GM23338 (cell line): ENCODE measurements around the gene MFNG. TPM values are rescaled to one million over a fixed set of nuclear protein-coding genes. Genes with fewer than 3 reads are reported as not detected.

Source experiments
- ATAC-seq: fragments of 200-7000 bp; cut with Tn5 transposase; 3 replicates; pipeline ENCODE4 v1.9.1; 2020
- DNase-seq: peaks from one replicate; pipeline ENCODE4 v3.0.0-alpha.2; 2015; ENCODE audit warnings: low spot score
- H2AFZ ChIP-seq: fragments of 200-600 bp; sonication (generic); 2 replicates; pipeline ENCODE4 v1.8.0; 2016; ENCODE audit warnings: antibody characterized with exemption, mild to moderate bottlenecking, moderate library complexity
- H3F3A ChIP-seq: fragments of 200-600 bp; sonication (generic); replicated peaks from 2 replicates; pipeline ENCODE4 v1.8.0; 2017; ENCODE audit warnings: antibody characterized with exemption, mixed run types, low read depth
- H3K27ac ChIP-seq: fragments of 200-600 bp; sonication (generic); 2 replicates; pipeline ENCODE4 v1.6.1; 2016; ENCODE audit warnings: low read depth
- H3K27me3 ChIP-seq: fragments of 200-600 bp; sonication (generic); 2 replicates; pipeline ENCODE4 v1.8.0; 2016; ENCODE audit warnings: mild to moderate bottlenecking, mixed run types, moderate library complexity; ENCODE audit not compliant: insufficient read depth
- H3K36me3 ChIP-seq: fragments of 200-600 bp; sonication (generic); 2 replicates; pipeline ENCODE4 v1.8.0; 2016; ENCODE audit warnings: mild to moderate bottlenecking; ENCODE audit not compliant: insufficient read depth
- H3K4me1 ChIP-seq: fragments of 200-600 bp; sonication (generic); 2 replicates; pipeline ENCODE4 v1.8.0; 2016; ENCODE audit warnings: mild to moderate bottlenecking, moderate library complexity; ENCODE audit not compliant: insufficient read depth
- H3K4me2 ChIP-seq: fragments of 200-600 bp; sonication (generic); 2 replicates; pipeline ENCODE4 v1.7.1; 2017; ENCODE audit warnings: mixed run types
- H3K4me3 ChIP-seq: fragments of 200-600 bp; sonication (generic); 2 replicates; pipeline ENCODE4 v1.6.1; 2016; ENCODE audit warnings: mixed run types
- H3K79me2 ChIP-seq: fragments of 200-600 bp; sonication (generic); replicated peaks from 2 replicates; pipeline ENCODE4 v1.8.0; 2017; ENCODE audit warnings: mild to moderate bottlenecking; ENCODE audit not compliant: insufficient read depth
- H3K9me2 ChIP-seq: fragments of 200-600 bp; sonication (generic); 2 replicates; pipeline ENCODE4 v1.8.0; 2017; ENCODE audit not compliant: insufficient read depth
- H4K20me1 ChIP-seq: fragments of 200-600 bp; sonication (generic); replicated peaks from 2 replicates; pipeline ENCODE4 v1.8.0; 2017; ENCODE audit warnings: mild to moderate bottlenecking; ENCODE audit not compliant: insufficient read depth
- H3K27ac Mint-ChIP-seq: 2 replicates; pipeline ENCODE4 v1.8.0; 2020; ENCODE audit warnings: inconsistent platforms, mild to moderate bottlenecking, moderate library complexity, mixed read lengths
- H3K27me3 Mint-ChIP-seq: 3 replicates; pipeline ENCODE4 v1.8.0; 2022; ENCODE audit warnings: low read depth, mild to moderate bottlenecking, moderate library complexity, mixed read lengths, inconsistent platforms; ENCODE audit not compliant: insufficient read depth, poor library complexity
- H3K36me3 Mint-ChIP-seq: 3 replicates; pipeline ENCODE4 v1.8.0; 2021; ENCODE audit warnings: low read depth, mild to moderate bottlenecking, inconsistent platforms, moderate library complexity, mixed read lengths
- H3K4me1 Mint-ChIP-seq: 3 replicates; pipeline ENCODE4 v1.8.0; 2020; ENCODE audit warnings: mild to moderate bottlenecking, inconsistent platforms, mixed read lengths
- H3K4me3 Mint-ChIP-seq: 3 replicates; pipeline ENCODE4 v1.8.0; 2021; ENCODE audit warnings: moderate library complexity, mild to moderate bottlenecking, inconsistent platforms, mixed read lengths
- H3K9me3 Mint-ChIP-seq: 3 replicates; pipeline ENCODE4 v1.8.0; 2020; ENCODE audit warnings: moderate library complexity, mild to moderate bottlenecking, inconsistent platforms, mixed read lengths
- CREB1 ChIP-seq: fragments of 250-450 bp; sonication (Bioruptor Pico); IDR thresholded peaks from 2 replicates; pipeline ENCODE4 v1.5.0; 2020; ENCODE audit warnings: low read depth, mild to moderate bottlenecking, moderate library complexity
- CTCF ChIP-seq, 2 experiments: fragments of 200-600 bp in 1 of 2; sonication (generic) in 1 of 2; conservative IDR thresholded peaks; 2 replicates each; pipeline versions ENCODE4 v1.5.1 to v1.6.1; 2016 to 2017; ENCODE audit warnings: antibody characterized with exemption in 2 of 2, low read depth in 2 of 2, mild to moderate bottlenecking in 2 of 2, moderate library complexity in 1 of 2
- ETS1 ChIP-seq: IDR thresholded peaks from 2 replicates; pipeline ENCODE4 v1.6.1; 2016; ENCODE audit warnings: antibody characterized with exemption
- EZH2 ChIP-seq: fragments of 200-600 bp; sonication (generic); IDR thresholded peaks from one replicate; pipeline ENCODE4 v1.8.0; 2017; ENCODE audit warnings: antibody characterized with exemption, mild to moderate bottlenecking, low read depth; ENCODE audit not compliant: unreplicated experiment
- EZH2phosphoT487 ChIP-seq: fragments of 200-600 bp; sonication (generic); IDR thresholded peaks from one replicate; pipeline ENCODE4 v1.8.1; 2018; ENCODE audit warnings: antibody characterized with exemption; ENCODE audit not compliant: unreplicated experiment
- NANOG ChIP-seq: IDR thresholded peaks from 2 replicates; pipeline ENCODE4 v1.6.1; 2016; ENCODE audit warnings: antibody characterized with exemption, borderline replicate concordance
- POLR2AphosphoS5 ChIP-seq: IDR thresholded peaks from 2 replicates; pipeline ENCODE4 v1.6.1; 2016; ENCODE audit warnings: antibody characterized with exemption, low read depth
- REST ChIP-seq: IDR thresholded peaks from one replicate; pipeline ENCODE4 v1.6.1; 2018; ENCODE audit warnings: antibody characterized with exemption; ENCODE audit not compliant: unreplicated experiment
- STAT1 ChIP-seq: IDR thresholded peaks from one replicate; pipeline ENCODE4 v1.6.1; 2016; ENCODE audit warnings: antibody characterized with exemption; ENCODE audit not compliant: unreplicated experiment
- ZNF114 ChIP-seq: fragments of 250-450 bp; sonication (Bioruptor Pico); IDR thresholded peaks from 2 replicates; pipeline ENCODE4 v1.5.0; 2020; ENCODE audit warnings: mild to moderate bottlenecking, moderate library complexity
- ZNF331 ChIP-seq: fragments of 250-450 bp; sonication (Bioruptor Pico); IDR thresholded peaks from 2 replicates; pipeline ENCODE4 v1.5.0; 2020; ENCODE audit warnings: low read depth, mild to moderate bottlenecking, moderate library complexity
- polyA plus RNA-seq: library from polyadenylated mRNA; unstranded; fragments of >200 nt; fragmentation: Nextera tagmentation; extraction: Ambion mirVana; gene quantifications from 2 replicates; pipeline ENCODE4 v1.2.1, GENCODE V29; 2016
- total RNA-seq: library from RNA; depleted of rRNA; stranded (reverse); fragments of >200 nt; shearing (Covaris generic); gene quantifications from 2 replicates; pipeline ENCODE4 v1.2.3, GENCODE V29; 2014

The MFNG gene
- total and polyA plus RNA-seq, 2 experiments from 2014 or later: 1.4 to 1.9 TPM

- Mint-ChIP-seq H3K36me3 (no peaks in the 10 kb centered on the region; the same call in 2 of the 3 replicates), H3K4me1 (peaks cover 60% of the 10 kb centered on the region), H3K4me3 (peak overlapping the region; percentile 23; the same call in 1 of the 3 replicates), H3K27ac (no peak overlapping the region), H3K9me3 (no peaks in the 10 kb centered on the region; the same call in 2 of the 3 replicates), H3K27me3 (peaks cover 13% of the 10 kb centered on the region)
- H3K4me3 ChIP-seq: no peak overlapping the region
- H3K9me2 ChIP-seq: no peaks in the 10 kb centered on the region
- no peak overlapping the region for H2AFZ ChIP-seq
- H4K20me1 ChIP-seq: no peaks in the 10 kb centered on the region
- H3K27ac ChIP-seq: no peak overlapping the region
- TF ChIP-seq CREB1 (no peak), STAT1 (no peak)
- peaks cover 22% of the 10 kb centered on the region; the same call in 1 of the 2 replicates for H3K4me1 ChIP-seq
- no peaks in the 10 kb centered on the region for H3K36me3 ChIP-seq
- H3K79me2 ChIP-seq: no peaks in the 10 kb centered on the region
- no peaks in the 10 kb centered on the region for H3F3A ChIP-seq
- no peak for ATAC-seq
- no peak for DNase-seq
- no peaks in the 10 kb centered on the region for H3K27me3 ChIP-seq
- no peak overlapping the region for H3K4me2 ChIP-seq
These were observed 1.4 kb upstream of the MFNG start for GRCh38 chr22:37487571-37487970.

- Mint-ChIP-seq H3K9me3 (no peaks in the 10 kb centered on the region; the same call in 2 of the 3 replicates), H3K27me3 (peaks cover 13% of the 10 kb centered on the region), H3K27ac (no peak overlapping the region), H3K36me3 (no peaks in the 10 kb centered on the region; the same call in 2 of the 3 replicates), H3K4me1 (peaks cover 60% of the 10 kb centered on the region), H3K4me3 (peak overlapping the region; percentile 23; the same call in 1 of the 3 replicates)
- Histone ChIP-seq H3K36me3 (no peaks in the 10 kb centered on the region), H3K9me2 (no peaks in the 10 kb centered on the region), H3K79me2 (no peaks in the 10 kb centered on the region), H3K4me1 (peaks cover 22% of the 10 kb centered on the region; the same call in 1 of the 2 replicates), H3F3A (no peaks in the 10 kb centered on the region), H3K27ac (no peak overlapping the region), H3K4me2 (no peak overlapping the region), H4K20me1 (no peaks in the 10 kb centered on the region), H2AFZ (no peak overlapping the region), H3K4me3 (no peak overlapping the region), H3K27me3 (no peaks in the 10 kb centered on the region)
- ATAC-seq (no peak), DNase-seq (no peak)
- TF ChIP-seq ZNF114: no peak
These were observed 945 bp upstream of the MFNG start for GRCh38 chr22:37487129-37487528.

- Histone ChIP-seq H3K79me2 (no peaks in the 10 kb centered on the region), H3F3A (no peaks in the 10 kb centered on the region), H3K27me3 (no peaks in the 10 kb centered on the region), H3K4me1 (peaks cover 22% of the 10 kb centered on the region; the same call in 1 of the 2 replicates), H3K9me2 (no peaks in the 10 kb centered on the region), H4K20me1 (no peaks in the 10 kb centered on the region), H3K36me3 (no peaks in the 10 kb centered on the region), H3K27ac (no peak overlapping the region), H3K4me3 (peak overlapping the region; percentile 46), H3K4me2 (peak overlapping the region; percentile 74; the same call in 1 of the 2 replicates), H2AFZ (peak overlapping the region; percentile 78; the same call in 1 of the 2 replicates)
- Mint-ChIP-seq H3K4me3 (no peak overlapping the region), H3K9me3 (no peaks in the 10 kb centered on the region), H3K4me1 (peaks cover 57% of the 10 kb centered on the region), H3K36me3 (no peaks in the 10 kb centered on the region; the same call in 2 of the 3 replicates), H3K27me3 (peaks cover 15% of the 10 kb centered on the region), H3K27ac (no peak overlapping the region)
- no peak for DNase-seq
- ATAC-seq: peak; percentile 43
- TF ChIP-seq ZNF331 (CRISPR knock-in tag): no peak
- no peak for TF ChIP-seq ETS1
- no peak for TF ChIP-seq CTCF (conservative IDR thresholded peaks at IDR 0.05; ENCODE audit: low read depth in 2 of 2)
- no peak for TF ChIP-seq REST
- TF ChIP-seq EZH2: no peak
- no peak for TF ChIP-seq POLR2AphosphoS5
- TF ChIP-seq EZH2phosphoT487: no peak
- TF ChIP-seq NANOG: no peak
- TF ChIP-seq STAT1: no peak
- no peak for TF ChIP-seq CREB1
These were observed 575 bp downstream of the MFNG start for GRCh38 chr22:37485395-37486223.
